GM23338 (cell line): ENCODE measurements around the gene CCS. TPM values are rescaled to one million over a fixed set of nuclear protein-coding genes. Genes with fewer than 3 reads are reported as not detected.

ENCODE experiments used
- ATAC-seq: fragments of 200-7000 bp; cut with Tn5 transposase; 3 replicates; pipeline ENCODE4 v1.9.1; 2020
- DNase-seq: peaks from one replicate; pipeline ENCODE4 v3.0.0-alpha.2; 2015; ENCODE audit warnings: low spot score
- H2AFZ ChIP-seq: fragments of 200-600 bp; sonication (generic); 2 replicates; pipeline ENCODE4 v1.8.0; 2016; ENCODE audit warnings: antibody characterized with exemption, mild to moderate bottlenecking, moderate library complexity
- H3F3A ChIP-seq: fragments of 200-600 bp; sonication (generic); replicated peaks from 2 replicates; pipeline ENCODE4 v1.8.0; 2017; ENCODE audit warnings: antibody characterized with exemption, mixed run types, low read depth
- H3K27ac ChIP-seq: fragments of 200-600 bp; sonication (generic); 2 replicates; pipeline ENCODE4 v1.6.1; 2016; ENCODE audit warnings: low read depth
- H3K27me3 ChIP-seq: fragments of 200-600 bp; sonication (generic); 2 replicates; pipeline ENCODE4 v1.8.0; 2016; ENCODE audit warnings: mild to moderate bottlenecking, mixed run types, moderate library complexity; ENCODE audit not compliant: insufficient read depth
- H3K36me3 ChIP-seq: fragments of 200-600 bp; sonication (generic); 2 replicates; pipeline ENCODE4 v1.8.0; 2016; ENCODE audit warnings: mild to moderate bottlenecking; ENCODE audit not compliant: insufficient read depth
- H3K4me1 ChIP-seq: fragments of 200-600 bp; sonication (generic); 2 replicates; pipeline ENCODE4 v1.8.0; 2016; ENCODE audit warnings: mild to moderate bottlenecking, moderate library complexity; ENCODE audit not compliant: insufficient read depth
- H3K4me2 ChIP-seq: fragments of 200-600 bp; sonication (generic); 2 replicates; pipeline ENCODE4 v1.7.1; 2017; ENCODE audit warnings: mixed run types
- H3K4me3 ChIP-seq: fragments of 200-600 bp; sonication (generic); 2 replicates; pipeline ENCODE4 v1.6.1; 2016; ENCODE audit warnings: mixed run types
- H3K79me2 ChIP-seq: fragments of 200-600 bp; sonication (generic); replicated peaks from 2 replicates; pipeline ENCODE4 v1.8.0; 2017; ENCODE audit warnings: mild to moderate bottlenecking; ENCODE audit not compliant: insufficient read depth
- H3K9me2 ChIP-seq: fragments of 200-600 bp; sonication (generic); 2 replicates; pipeline ENCODE4 v1.8.0; 2017; ENCODE audit not compliant: insufficient read depth
- H4K20me1 ChIP-seq: fragments of 200-600 bp; sonication (generic); replicated peaks from 2 replicates; pipeline ENCODE4 v1.8.0; 2017; ENCODE audit warnings: mild to moderate bottlenecking; ENCODE audit not compliant: insufficient read depth
- H3K27ac Mint-ChIP-seq: 2 replicates; pipeline ENCODE4 v1.8.0; 2020; ENCODE audit warnings: inconsistent platforms, mild to moderate bottlenecking, moderate library complexity, mixed read lengths
- H3K27me3 Mint-ChIP-seq: 3 replicates; pipeline ENCODE4 v1.8.0; 2022; ENCODE audit warnings: low read depth, mild to moderate bottlenecking, moderate library complexity, mixed read lengths, inconsistent platforms; ENCODE audit not compliant: insufficient read depth, poor library complexity
- H3K36me3 Mint-ChIP-seq: 3 replicates; pipeline ENCODE4 v1.8.0; 2021; ENCODE audit warnings: low read depth, mild to moderate bottlenecking, inconsistent platforms, moderate library complexity, mixed read lengths
- H3K4me1 Mint-ChIP-seq: 3 replicates; pipeline ENCODE4 v1.8.0; 2020; ENCODE audit warnings: mild to moderate bottlenecking, inconsistent platforms, mixed read lengths
- H3K4me3 Mint-ChIP-seq: 3 replicates; pipeline ENCODE4 v1.8.0; 2021; ENCODE audit warnings: moderate library complexity, mild to moderate bottlenecking, inconsistent platforms, mixed read lengths
- H3K9me3 Mint-ChIP-seq: 3 replicates; pipeline ENCODE4 v1.8.0; 2020; ENCODE audit warnings: moderate library complexity, mild to moderate bottlenecking, inconsistent platforms, mixed read lengths
- CREB1 ChIP-seq: fragments of 250-450 bp; sonication (Bioruptor Pico); IDR thresholded peaks from 2 replicates; pipeline ENCODE4 v1.5.0; 2020; ENCODE audit warnings: low read depth, mild to moderate bottlenecking, moderate library complexity
- CTCF ChIP-seq, 2 experiments: fragments of 200-600 bp in 1 of 2; sonication (generic) in 1 of 2; conservative IDR thresholded peaks; 2 replicates each; pipeline versions ENCODE4 v1.5.1 to v1.6.1; 2016 to 2017; ENCODE audit warnings: antibody characterized with exemption in 2 of 2, low read depth in 2 of 2, mild to moderate bottlenecking in 2 of 2, moderate library complexity in 1 of 2
- EZH2 ChIP-seq: fragments of 200-600 bp; sonication (generic); IDR thresholded peaks from one replicate; pipeline ENCODE4 v1.8.0; 2017; ENCODE audit warnings: antibody characterized with exemption, mild to moderate bottlenecking, low read depth; ENCODE audit not compliant: unreplicated experiment
- EZH2phosphoT487 ChIP-seq: fragments of 200-600 bp; sonication (generic); IDR thresholded peaks from one replicate; pipeline ENCODE4 v1.8.1; 2018; ENCODE audit warnings: antibody characterized with exemption; ENCODE audit not compliant: unreplicated experiment
- JUNB ChIP-seq: IDR thresholded peaks from one replicate; pipeline ENCODE4 v1.6.1; 2016; ENCODE audit warnings: antibody characterized with exemption; ENCODE audit not compliant: unreplicated experiment
- POLR2AphosphoS5 ChIP-seq: IDR thresholded peaks from 2 replicates; pipeline ENCODE4 v1.6.1; 2016; ENCODE audit warnings: antibody characterized with exemption, low read depth
- REST ChIP-seq: IDR thresholded peaks from one replicate; pipeline ENCODE4 v1.6.1; 2018; ENCODE audit warnings: antibody characterized with exemption; ENCODE audit not compliant: unreplicated experiment
- STAT1 ChIP-seq: IDR thresholded peaks from one replicate; pipeline ENCODE4 v1.6.1; 2016; ENCODE audit warnings: antibody characterized with exemption; ENCODE audit not compliant: unreplicated experiment
- ZNF114 ChIP-seq: fragments of 250-450 bp; sonication (Bioruptor Pico); IDR thresholded peaks from 2 replicates; pipeline ENCODE4 v1.5.0; 2020; ENCODE audit warnings: mild to moderate bottlenecking, moderate library complexity
- ZNF331 ChIP-seq: fragments of 250-450 bp; sonication (Bioruptor Pico); IDR thresholded peaks from 2 replicates; pipeline ENCODE4 v1.5.0; 2020; ENCODE audit warnings: low read depth, mild to moderate bottlenecking, moderate library complexity
- ZNF462 ChIP-seq: fragments of 250-450 bp; sonication (Bioruptor Pico); IDR thresholded peaks from 2 replicates; pipeline ENCODE4 v1.5.0; 2020; ENCODE audit warnings: mild to moderate bottlenecking, moderate library complexity
- polyA plus RNA-seq: library from polyadenylated mRNA; unstranded; fragments of >200 nt; fragmentation: Nextera tagmentation; extraction: Ambion mirVana; gene quantifications from 2 replicates; pipeline ENCODE4 v1.2.1, GENCODE V29; 2016
- total RNA-seq: library from RNA; depleted of rRNA; stranded (reverse); fragments of >200 nt; shearing (Covaris generic); gene quantifications from 2 replicates; pipeline ENCODE4 v1.2.3, GENCODE V29; 2014

The CCS gene
- total and polyA plus RNA-seq, 2 experiments from 2014 or later: 36.1 to 60.7 TPM

GRCh38 chr11:66555416-66555815, 37.6 kb upstream of the CCS start:
- H3K9me2 ChIP-seq: no peaks in the 10 kb centered on the region
- H3K4me3 Mint-ChIP-seq: no peak overlapping the region
- H3K9me3 Mint-ChIP-seq: no peaks in the 10 kb centered on the region
- TF ChIP-seq ZNF114 (CRISPR knock-in tag) (no peak), ZNF331 (CRISPR knock-in tag) (no peak), JUNB (no peak), EZH2 (no peak)
- no peaks in the 10 kb centered on the region for H3K36me3 ChIP-seq
- no peaks in the 10 kb centered on the region for H3K27me3 ChIP-seq
- no peak overlapping the region for H3K27ac Mint-ChIP-seq
- H3K4me1 Mint-ChIP-seq: no peaks in the 10 kb centered on the region; the same call in 2 of the 3 replicates
- ATAC-seq: no peak
- H3K79me2 ChIP-seq: no peaks in the 10 kb centered on the region
- H3F3A ChIP-seq: 0 out of 2 replicates have a peak, but pooled peaks cover 3% of the 10 kb centered on the region
- no peak overlapping the region for H3K4me3 ChIP-seq
- no peaks in the 10 kb centered on the region for H4K20me1 ChIP-seq
- peaks cover 8% of the 10 kb centered on the region for H3K36me3 Mint-ChIP-seq
- no peak overlapping the region for H2AFZ ChIP-seq
- H3K4me1 ChIP-seq: 0 out of 2 replicates have a peak, but pooled peaks cover 4% of the 10 kb centered on the region
- H3K4me2 ChIP-seq: no peak overlapping the region
- no peak for DNase-seq
- H3K27me3 Mint-ChIP-seq: peaks cover 14% of the 10 kb centered on the region
- no peak overlapping the region for H3K27ac ChIP-seq

- H3K4me2 ChIP-seq: no peak overlapping the region
- no peaks in the 10 kb centered on the region for H3K79me2 ChIP-seq
- Mint-ChIP-seq H3K27ac (no peak overlapping the region), H3K36me3 (peaks cover 12% of the 10 kb centered on the region), H3K4me3 (no peak overlapping the region), H3K27me3 (peaks cover 14% of the 10 kb centered on the region), H3K4me1 (no peaks in the 10 kb centered on the region; the same call in 2 of the 3 replicates), H3K9me3 (no peaks in the 10 kb centered on the region)
- H2AFZ ChIP-seq: no peak overlapping the region
- 0 out of 2 replicates have a peak, but pooled peaks cover 3% of the 10 kb centered on the region for H3F3A ChIP-seq
- H3K4me1 ChIP-seq: 0 out of 2 replicates have a peak, but pooled peaks cover 4% of the 10 kb centered on the region
- no peak overlapping the region for H3K4me3 ChIP-seq
- ATAC-seq (no peak), DNase-seq (no peak)
- H3K36me3 ChIP-seq: no peaks in the 10 kb centered on the region
- H3K27me3 ChIP-seq: no peaks in the 10 kb centered on the region
- H3K9me2 ChIP-seq: no peaks in the 10 kb centered on the region
- H3K27ac ChIP-seq: no peak overlapping the region
- H4K20me1 ChIP-seq: no peaks in the 10 kb centered on the region
- TF ChIP-seq STAT1 (no peak), JUNB (no peak), CREB1 (CRISPR knock-in tag) (no peak), REST (no peak), EZH2 (no peak), ZNF462 (CRISPR knock-in tag) (no peak), ZNF114 (CRISPR knock-in tag) (no peak), POLR2AphosphoS5 (no peak), EZH2phosphoT487 (no peak), CTCF (conservative IDR thresholded peaks at IDR 0.05; ENCODE audit: low read depth in 2 of 2) (no peak)
These were observed 36.9 kb upstream of the CCS start for GRCh38 chr11:66556086-66556485.
